Keratinocyte (primary cell): ENCODE measurements around the gene SMARCC2. TPM values are rescaled to one million over a fixed set of nuclear protein-coding genes. Genes with fewer than 3 reads are reported as not detected.

Experiments used
- DNase-seq: peaks from one replicate; pipeline ENCODE4 v3.0.0-alpha.2; 2011; ENCODE audit warnings: low read depth, missing footprints, low spot score
- FAIRE-seq: peaks from 2 replicates; lab custom pipeline; 2011; peaks lifted over from hg19 to GRCh38; lab: Jason Lieb, UNC
- H2AFZ ChIP-seq: 2 replicates; pipeline ENCODE4 v1.6.0; 2012; ENCODE audit warnings: low read length, control low read depth, inconsistent platforms; ENCODE audit not compliant: control insufficient read depth
- H3K27ac ChIP-seq: 2 replicates; pipeline ENCODE4 v1.5.1; 2011; ENCODE audit warnings: low read length; ENCODE audit not compliant: control insufficient read depth, insufficient read depth
- H3K27me3 ChIP-seq: 3 replicates; pipeline ENCODE4 v1.6.0; 2011; ENCODE audit warnings: low read length; ENCODE audit not compliant: control insufficient read depth, insufficient read depth; ENCODE audit errors: extremely low read depth
- H3K36me3 ChIP-seq, 2 experiments: 2 replicates in 1 of 2; 3 replicates in 1 of 2; pipeline ENCODE4 v1.5.1; 2011; ENCODE audit warnings: low read length in 2 of 2, mild to moderate bottlenecking in 1 of 2; ENCODE audit not compliant: control insufficient read depth in 2 of 2, insufficient read depth in 2 of 2; ENCODE audit errors: extremely low read depth in 1 of 2
- H3K4me1 ChIP-seq: 3 replicates; pipeline ENCODE4 v1.5.1; 2011; ENCODE audit warnings: low read length; ENCODE audit not compliant: control insufficient read depth, insufficient read depth; ENCODE audit errors: extremely low read depth
- H3K4me2 ChIP-seq: 3 replicates; pipeline ENCODE4 v1.6.0; 2011; ENCODE audit warnings: low read depth, low read length; ENCODE audit not compliant: control insufficient read depth, insufficient read depth; ENCODE audit errors: extremely low read depth
- H3K4me3 ChIP-seq, 3 experiments: fragments of 200-600 bp in 1 of 3; sonication (generic) in 1 of 3; 2 replicates in 2 of 3; 3 replicates in 1 of 3; pipeline ENCODE4 v1.5.1; 2011 to 2016; ENCODE audit warnings: low read length in 3 of 3, mild to moderate bottlenecking in 3 of 3, control low read depth in 2 of 3, inconsistent platforms in 1 of 3, low read depth in 1 of 3, mixed read lengths in 1 of 3, mixed run types in 1 of 3, moderate library complexity in 1 of 3; ENCODE audit not compliant: control insufficient read depth in 2 of 3, insufficient read depth in 2 of 3; ENCODE audit errors: extremely low read depth in 1 of 3
- H3K79me2 ChIP-seq: 2 replicates; pipeline ENCODE4 v1.6.0; 2012; ENCODE audit warnings: low read length; ENCODE audit not compliant: control insufficient read depth, insufficient read depth
- H3K9ac ChIP-seq: 3 replicates; pipeline ENCODE4 v1.6.0; 2011; ENCODE audit warnings: low read length; ENCODE audit not compliant: control insufficient read depth, insufficient read depth; ENCODE audit errors: extremely low read depth
- H3K9me1 ChIP-seq: 3 replicates; pipeline ENCODE4 v1.6.0; 2011; ENCODE audit warnings: low read length; ENCODE audit not compliant: control insufficient read depth, insufficient read depth; ENCODE audit errors: extremely low read depth
- H3K9me3 ChIP-seq: 2 replicates; pipeline ENCODE4 v1.5.1; 2012; ENCODE audit warnings: low read depth, low read length; ENCODE audit not compliant: control insufficient read depth
- H4K20me1 ChIP-seq: 3 replicates; pipeline ENCODE4 v1.6.0; 2011; ENCODE audit warnings: low read length; ENCODE audit not compliant: control insufficient read depth, insufficient read depth; ENCODE audit errors: extremely low read depth
- CTCF ChIP-seq, 3 experiments: IDR thresholded peaks in 1 of 3; conservative IDR thresholded peaks in 1 of 3; optimal IDR thresholded peaks in 1 of 3; 2 replicates in 2 of 3; 3 replicates in 1 of 3; pipeline versions ENCODE3 to v1.5.1; 2011; ENCODE audit warnings: low read length in 3 of 3, mild to moderate bottlenecking in 3 of 3, moderate library complexity in 2 of 3, control low read depth in 1 of 3, inconsistent platforms in 1 of 3; ENCODE audit not compliant: insufficient read depth in 2 of 3; ENCODE audit errors: extremely low read depth in 1 of 3
- EZH2 ChIP-seq: IDR thresholded peaks from one replicate; pipeline ENCODE4 v1.6.1; 2012; ENCODE audit warnings: inconsistent platforms, mild to moderate bottlenecking, low read length, moderate library complexity
- dilution Hi-C: fragments of 300-500 bp; cut with MboI; formaldehyde crosslinking; loops from one replicate; pipeline ENCODE4 v1.7.0; 2020; ENCODE audit warnings: low sequenced_read_pairs; ENCODE audit not compliant: extremely low pct_ligation_motif_present
- polyA plus RNA-seq, 5 experiments: library from polyadenylated mRNA; depleted of rRNA in 3 of 5; stranded (reverse) in 3 of 5; stranded (forward) in 1 of 5; unstranded in 1 of 5; fragments of >200 nt; gene quantifications; 1 replicate in 1 of 5; 2 replicates in 3 of 5; 3 replicates in 1 of 5; pipeline versions ENCODE4 v1.2.1 to v1.2.3, GENCODE V29; 2011 to 2012; ENCODE audit warnings: missing spikeins in 2 of 5, low read depth in 1 of 5, low replicate concordance in 1 of 5

Gene SMARCC2
- polyA plus RNA-seq, 1 donor (not counting 4 experiments of a cell fraction or from before 2014, with no cell fraction given): 32.5 TPM

- no peak overlapping the region for H3K4me3 ChIP-seq
- H3K9ac ChIP-seq: no peak overlapping the region
- no peaks in the 10 kb centered on the region for H3K9me1 ChIP-seq
- dilution Hi-C loops: no loop called here
- no peaks in the 10 kb centered on the region for H3K27me3 ChIP-seq
- H3K36me3 ChIP-seq: peaks cover 49 to 50% of the 10 kb centered on the region in 2 experiments
- FAIRE-seq (no peak), DNase-seq (no peak)
- H2AFZ ChIP-seq: no peak overlapping the region
- H3K4me2 ChIP-seq: no peak overlapping the region
- no peaks in the 10 kb centered on the region for H3K79me2 ChIP-seq
- H4K20me1 ChIP-seq: no peaks in the 10 kb centered on the region
- no peaks in the 10 kb centered on the region for H3K4me1 ChIP-seq
- no peaks in the 10 kb centered on the region for H3K9me3 ChIP-seq
- H3K27ac ChIP-seq: no peak overlapping the region
- TF ChIP-seq CTCF (optimal IDR thresholded peaks at IDR 0.05 in 1 of 3, IDR thresholded peaks at IDR 0.05 in 1 of 3, conservative IDR thresholded peaks at IDR 0.05 in 1 of 3; ENCODE audit: extremely low read depth in 1 of 3, insufficient read depth in 2 of 3, low read length in 3 of 3): no peak
- no peak for TF ChIP-seq EZH2
Observed at GRCh38 chr12:56141946-56142784, 47.1 kb downstream of the SMARCC2 start.

GRCh38 chr12:56137853-56138571, 51.3 kb downstream of the SMARCC2 start:
- no peak for TF ChIP-seq CTCF (optimal IDR thresholded peaks at IDR 0.05 in 1 of 3, IDR thresholded peaks at IDR 0.05 in 1 of 3, conservative IDR thresholded peaks at IDR 0.05 in 1 of 3; ENCODE audit: extremely low read depth in 1 of 3, insufficient read depth in 2 of 3, low read length in 3 of 3)
- no peak for TF ChIP-seq EZH2

More at GRCh38 chr12:56137853-56138571, 51.3 kb downstream of the SMARCC2 start:
- Histone ChIP-seq H3K27ac (no peak overlapping the region), H2AFZ (no peak overlapping the region), H3K4me1 (no peaks in the 10 kb centered on the region), H3K79me2 (no peaks in the 10 kb centered on the region), H3K9me3 (no peaks in the 10 kb centered on the region), H3K9ac (no peak overlapping the region), H4K20me1 (no peaks in the 10 kb centered on the region), H3K4me3 (no peak overlapping the region), H3K9me1 (no peaks in the 10 kb centered on the region), H3K36me3 (peaks cover 46 to 58% of the 10 kb centered on the region in 2 experiments), H3K4me2 (no peak overlapping the region), H3K27me3 (no peaks in the 10 kb centered on the region)
- no peak for FAIRE-seq
- dilution Hi-C loops: no loop called here
- no peak for DNase-seq
